WTC11 (cell line): ENCODE results near the gene LRFN2. TPM values are rescaled to one million over a fixed set of nuclear protein-coding genes. Genes with fewer than 3 reads are reported as not detected.

Experiments
- ATAC-seq: fragments of 200-7000 bp; cut with Tn5 transposase; 2 replicates; pipeline ENCODE4 v1.10.0; 2021; ENCODE audit warnings: mild to moderate bottlenecking, moderate library complexity
- CTCF ChIA-PET: fragments of 300-600 bp; sonication (Branson Sonifier 250); formaldehyde crosslinking; loops from one replicate; lab custom pipeline; 2021; ENCODE audit warnings: antibody characterized with exemption; lab: Charles Lee
- POLR2A ChIA-PET: fragments of 350-600 bp; sonication (Branson Sonifier 250); formaldehyde crosslinking; loops from one replicate; lab custom pipeline; 2021; ENCODE audit warnings: antibody characterized with exemption; lab: Charles Lee
- DNase-seq: peaks from one replicate; pipeline ENCODE4 v3.0.0; 2021; ENCODE audit warnings: low spot score
- H3K27ac Mint-ChIP-seq: 2 replicates; pipeline ENCODE4 v1.8.0; 2021; ENCODE audit warnings: mixed read lengths
- H3K27me3 Mint-ChIP-seq: 2 replicates; pipeline ENCODE4 v1.8.0; 2021; ENCODE audit warnings: low read depth, mild to moderate bottlenecking, moderate library complexity, mixed read lengths
- H3K36me3 Mint-ChIP-seq: 2 replicates; pipeline ENCODE4 v1.8.0; 2021; ENCODE audit warnings: mixed read lengths
- H3K4me1 Mint-ChIP-seq: 2 replicates; pipeline ENCODE4 v1.8.0; 2022; ENCODE audit warnings: mixed read lengths
- H3K4me3 Mint-ChIP-seq: 2 replicates; pipeline ENCODE4 v1.8.0; 2021; ENCODE audit warnings: mild to moderate bottlenecking, moderate library complexity, mixed read lengths
- H3K9me3 Mint-ChIP-seq: 2 replicates; pipeline ENCODE4 v1.8.0; 2021; ENCODE audit warnings: mixed read lengths
- CBFB ChIP-seq: sonication (generic); formaldehyde crosslinking; IDR thresholded peaks from 2 replicates; pipeline ENCODE4 v1.8.1; 2022; ENCODE audit warnings: mild to moderate bottlenecking, low read depth, missing genetic modification reagents
- FOXK1 ChIP-seq: sonication (generic); formaldehyde crosslinking; IDR thresholded peaks from 2 replicates; pipeline ENCODE4 v1.8.0; 2022; ENCODE audit warnings: mild to moderate bottlenecking, moderate library complexity, missing genetic modification reagents
- GABPB1 ChIP-seq: sonication (generic); formaldehyde crosslinking; IDR thresholded peaks from 2 replicates; pipeline ENCODE4 v1.8.1; 2023; ENCODE audit warnings: mild to moderate bottlenecking, missing genetic modification reagents
- HMGA2 ChIP-seq: fragments of 250-450 bp; sonication (Bioruptor Pico); IDR thresholded peaks from 2 replicates; pipeline ENCODE4 v1.4.0; 2021; ENCODE audit warnings: mild to moderate bottlenecking, moderate library complexity
- MYBL2 ChIP-seq: sonication (generic); formaldehyde crosslinking; IDR thresholded peaks from 2 replicates; pipeline ENCODE4 v1.8.1; 2023; ENCODE audit warnings: mild to moderate bottlenecking, moderate library complexity, missing genetic modification reagents
- NR3C1 ChIP-seq: sonication (generic); formaldehyde crosslinking; conservative IDR thresholded peaks from 2 replicates; pipeline ENCODE4 v1.8.1; 2023; ENCODE audit warnings: low read depth, mild to moderate bottlenecking, missing genetic modification reagents
- RELA ChIP-seq: sonication (generic); formaldehyde crosslinking; IDR thresholded peaks from 2 replicates; pipeline ENCODE4 v1.8.1; 2022; ENCODE audit warnings: missing genetic modification reagents, mild to moderate bottlenecking, borderline replicate concordance
- SMAD3 ChIP-seq: sonication (generic); formaldehyde crosslinking; IDR thresholded peaks from 2 replicates; pipeline ENCODE4 v1.8.0; 2022; ENCODE audit warnings: missing genetic modification reagents, mild to moderate bottlenecking, borderline replicate concordance
- ZNF138 ChIP-seq: sonication (generic); formaldehyde crosslinking; conservative IDR thresholded peaks from 2 replicates; pipeline ENCODE4 v1.8.1; 2022; ENCODE audit warnings: mild to moderate bottlenecking, moderate library complexity, missing genetic modification reagents
- ZNF263 ChIP-seq: sonication (generic); formaldehyde crosslinking; IDR thresholded peaks from 2 replicates; pipeline ENCODE4 v1.8.1; 2022; ENCODE audit warnings: low read depth, mild to moderate bottlenecking, moderate library complexity, missing genetic modification reagents
- ZNF317 ChIP-seq: sonication (generic); formaldehyde crosslinking; IDR thresholded peaks from 2 replicates; pipeline ENCODE4 v1.8.1; 2023; ENCODE audit warnings: low read depth, mild to moderate bottlenecking, moderate library complexity, missing genetic modification reagents, borderline replicate concordance
- total RNA-seq: library from RNA; stranded (reverse); gene quantifications from 3 replicates; pipeline ENCODE4 v1.2.3, GENCODE V29; 2021
- TF ChIP-seq, protein P1 (sequence below): fragments of 250-450 bp; sonication (Bioruptor Pico); IDR thresholded peaks from 2 replicates; pipeline ENCODE4 v1.9.0; 2021; ENCODE audit warnings: moderate library complexity, mild to moderate bottlenecking, inconsistent platforms, borderline replicate concordance
- TF ChIP-seq, protein P2 (sequence below): sonication (generic); formaldehyde crosslinking; IDR thresholded peaks from 2 replicates; pipeline ENCODE4 v1.8.0; 2022; ENCODE audit warnings: missing genetic modification reagents
- TF ChIP-seq, protein P3 (sequence below): sonication (generic); formaldehyde crosslinking; IDR thresholded peaks from 2 replicates; pipeline ENCODE4 v1.8.0; 2023; ENCODE audit warnings: mild to moderate bottlenecking, missing genetic modification reagents
- TF ChIP-seq, protein P4 (sequence below): sonication (generic); formaldehyde crosslinking; IDR thresholded peaks from 2 replicates; pipeline ENCODE4 v1.8.1; 2023; ENCODE audit warnings: mild to moderate bottlenecking, missing genetic modification reagents
- TF ChIP-seq, protein P5 (sequence below): fragments of 250-450 bp; sonication (Bioruptor Pico); IDR thresholded peaks from 2 replicates; pipeline ENCODE4 v1.8.0; 2021; ENCODE audit warnings: mild to moderate bottlenecking
- TF ChIP-seq, protein P6 (sequence below): sonication (generic); formaldehyde crosslinking; IDR thresholded peaks from 2 replicates; pipeline ENCODE4 v1.8.1; 2022; ENCODE audit warnings: low read depth, missing genetic modification reagents, borderline replicate concordance

LRFN2 gene
- total RNA-seq, 1 experiment from 2014 or later = 1.6 TPM

DNA sequence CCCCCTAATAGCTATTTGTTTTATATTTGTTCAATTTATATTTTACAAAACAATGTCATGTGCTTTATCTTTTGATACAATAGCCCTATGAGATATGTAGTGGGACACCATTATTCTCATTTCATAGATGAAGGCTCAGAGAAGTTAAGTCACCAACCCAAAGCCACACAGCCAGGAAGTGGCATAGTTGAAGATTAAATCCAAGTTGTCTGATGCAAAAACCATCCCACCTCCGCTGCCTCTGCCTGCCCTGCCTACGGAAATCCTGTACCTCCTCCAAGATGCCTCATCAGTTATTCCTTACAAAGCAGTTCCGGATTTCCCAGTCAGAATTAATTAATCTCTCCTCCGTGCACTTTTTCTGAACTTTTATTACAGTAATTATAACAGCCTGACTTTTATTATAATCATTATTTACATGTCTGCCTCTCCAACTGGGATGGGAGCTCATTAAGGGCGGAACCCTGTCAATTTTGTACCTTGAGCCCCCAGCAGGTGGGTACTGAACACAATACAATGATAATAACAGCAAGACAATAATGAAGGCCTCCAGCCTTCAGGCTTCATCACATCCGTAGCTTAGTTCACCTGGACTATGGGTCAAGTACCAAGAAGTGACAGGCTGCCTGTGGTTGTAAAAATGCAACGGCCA, 54.7 kb downstream of the LRFN2 start:
- Mint-ChIP-seq H3K9me3 (no peaks in the 10 kb centered on the region), H3K4me3 (no peak overlapping the region), H3K4me1 (peaks cover 16% of the 10 kb centered on the region), H3K27me3 (peaks cover 2% of the 10 kb centered on the region; the same call in 1 of the 2 replicates), H3K27ac (no peak overlapping the region), H3K36me3 (no peaks in the 10 kb centered on the region)
- no peak for TF ChIP-seq HMGA2 (CRISPR knock-in tag)
- TF ChIP-seq SMAD3 (CRISPR knock-in tag) = no peak
- TF ChIP-seq GABPB1 (CRISPR knock-in tag) = no peak
- TF ChIP-seq, protein P1, sequence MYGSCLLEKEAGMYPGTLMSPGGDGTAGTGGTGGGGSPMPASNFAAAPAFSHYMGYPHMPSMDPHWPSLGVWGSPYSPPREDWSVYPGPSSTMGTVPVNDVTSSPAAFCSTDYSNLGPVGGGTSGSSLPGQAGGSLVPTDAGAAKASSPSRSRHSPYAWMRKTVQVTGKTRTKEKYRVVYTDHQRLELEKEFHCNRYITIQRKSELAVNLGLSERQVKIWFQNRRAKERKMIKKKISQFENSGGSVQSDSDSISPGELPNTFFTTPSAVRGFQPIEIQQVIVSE (CRISPR knock-in tag) = no peak
- TF ChIP-seq NR3C1 (CRISPR knock-in tag) = no peak
- TF ChIP-seq ZNF263 (CRISPR knock-in tag) = no peak
- TF ChIP-seq, protein P2, sequence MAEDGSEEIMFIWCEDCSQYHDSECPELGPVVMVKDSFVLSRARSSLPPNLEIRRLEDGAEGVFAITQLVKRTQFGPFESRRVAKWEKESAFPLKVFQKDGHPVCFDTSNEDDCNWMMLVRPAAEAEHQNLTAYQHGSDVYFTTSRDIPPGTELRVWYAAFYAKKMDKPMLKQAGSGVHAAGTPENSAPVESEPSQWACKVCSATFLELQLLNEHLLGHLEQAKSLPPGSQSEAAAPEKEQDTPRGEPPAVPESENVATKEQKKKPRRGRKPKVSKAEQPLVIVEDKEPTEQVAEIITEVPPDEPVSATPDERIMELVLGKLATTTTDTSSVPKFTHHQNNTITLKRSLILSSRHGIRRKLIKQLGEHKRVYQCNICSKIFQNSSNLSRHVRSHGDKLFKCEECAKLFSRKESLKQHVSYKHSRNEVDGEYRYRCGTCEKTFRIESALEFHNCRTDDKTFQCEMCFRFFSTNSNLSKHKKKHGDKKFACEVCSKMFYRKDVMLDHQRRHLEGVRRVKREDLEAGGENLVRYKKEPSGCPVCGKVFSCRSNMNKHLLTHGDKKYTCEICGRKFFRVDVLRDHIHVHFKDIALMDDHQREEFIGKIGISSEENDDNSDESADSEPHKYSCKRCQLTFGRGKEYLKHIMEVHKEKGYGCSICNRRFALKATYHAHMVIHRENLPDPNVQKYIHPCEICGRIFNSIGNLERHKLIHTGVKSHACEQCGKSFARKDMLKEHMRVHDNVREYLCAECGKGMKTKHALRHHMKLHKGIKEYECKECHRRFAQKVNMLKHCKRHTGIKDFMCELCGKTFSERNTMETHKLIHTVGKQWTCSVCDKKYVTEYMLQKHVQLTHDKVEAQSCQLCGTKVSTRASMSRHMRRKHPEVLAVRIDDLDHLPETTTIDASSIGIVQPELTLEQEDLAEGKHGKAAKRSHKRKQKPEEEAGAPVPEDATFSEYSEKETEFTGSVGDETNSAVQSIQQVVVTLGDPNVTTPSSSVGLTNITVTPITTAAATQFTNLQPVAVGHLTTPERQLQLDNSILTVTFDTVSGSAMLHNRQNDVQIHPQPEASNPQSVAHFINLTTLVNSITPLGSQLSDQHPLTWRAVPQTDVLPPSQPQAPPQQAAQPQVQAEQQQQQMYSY (CRISPR knock-in tag) = no peak
- no peak for TF ChIP-seq FOXK1 (CRISPR knock-in tag)
- TF ChIP-seq ZNF138 (CRISPR knock-in tag) = no peak
- CTCF ChIA-PET = interaction anchor here (1.2 to 1.5 kb wide), 3 partner anchors 11 to 31 kb away, joined by 3 to 5 read pairs (median 4); no protein-coding TSS in a partner anchor
- POLR2A ChIA-PET = no interaction called here
- DNase-seq = no peak
- ATAC-seq = no peak

GRCh38 chr6:40529919-40530318, 57.2 kb downstream of the LRFN2 start:
- Mint-ChIP-seq H3K27me3 (peaks cover 2% of the 10 kb centered on the region; the same call in 1 of the 2 replicates), H3K27ac (no peak overlapping the region), H3K36me3 (no peaks in the 10 kb centered on the region), H3K4me3 (no peak overlapping the region)
- ATAC-seq = peak; percentile 22; the same call in 1 of the 2 replicates
- TF ChIP-seq, protein P3, sequence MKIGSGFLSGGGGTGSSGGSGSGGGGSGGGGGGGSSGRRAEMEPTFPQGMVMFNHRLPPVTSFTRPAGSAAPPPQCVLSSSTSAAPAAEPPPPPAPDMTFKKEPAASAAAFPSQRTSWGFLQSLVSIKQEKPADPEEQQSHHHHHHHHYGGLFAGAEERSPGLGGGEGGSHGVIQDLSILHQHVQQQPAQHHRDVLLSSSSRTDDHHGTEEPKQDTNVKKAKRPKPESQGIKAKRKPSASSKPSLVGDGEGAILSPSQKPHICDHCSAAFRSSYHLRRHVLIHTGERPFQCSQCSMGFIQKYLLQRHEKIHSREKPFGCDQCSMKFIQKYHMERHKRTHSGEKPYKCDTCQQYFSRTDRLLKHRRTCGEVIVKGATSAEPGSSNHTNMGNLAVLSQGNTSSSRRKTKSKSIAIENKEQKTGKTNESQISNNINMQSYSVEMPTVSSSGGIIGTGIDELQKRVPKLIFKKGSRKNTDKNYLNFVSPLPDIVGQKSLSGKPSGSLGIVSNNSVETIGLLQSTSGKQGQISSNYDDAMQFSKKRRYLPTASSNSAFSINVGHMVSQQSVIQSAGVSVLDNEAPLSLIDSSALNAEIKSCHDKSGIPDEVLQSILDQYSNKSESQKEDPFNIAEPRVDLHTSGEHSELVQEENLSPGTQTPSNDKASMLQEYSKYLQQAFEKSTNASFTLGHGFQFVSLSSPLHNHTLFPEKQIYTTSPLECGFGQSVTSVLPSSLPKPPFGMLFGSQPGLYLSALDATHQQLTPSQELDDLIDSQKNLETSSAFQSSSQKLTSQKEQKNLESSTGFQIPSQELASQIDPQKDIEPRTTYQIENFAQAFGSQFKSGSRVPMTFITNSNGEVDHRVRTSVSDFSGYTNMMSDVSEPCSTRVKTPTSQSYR = no peak
- TF ChIP-seq CBFB (CRISPR knock-in tag) = no peak
- TF ChIP-seq MYBL2 (CRISPR knock-in tag) = no peak
- no peak for TF ChIP-seq ZNF317 (CRISPR knock-in tag)
- TF ChIP-seq, protein P4, sequence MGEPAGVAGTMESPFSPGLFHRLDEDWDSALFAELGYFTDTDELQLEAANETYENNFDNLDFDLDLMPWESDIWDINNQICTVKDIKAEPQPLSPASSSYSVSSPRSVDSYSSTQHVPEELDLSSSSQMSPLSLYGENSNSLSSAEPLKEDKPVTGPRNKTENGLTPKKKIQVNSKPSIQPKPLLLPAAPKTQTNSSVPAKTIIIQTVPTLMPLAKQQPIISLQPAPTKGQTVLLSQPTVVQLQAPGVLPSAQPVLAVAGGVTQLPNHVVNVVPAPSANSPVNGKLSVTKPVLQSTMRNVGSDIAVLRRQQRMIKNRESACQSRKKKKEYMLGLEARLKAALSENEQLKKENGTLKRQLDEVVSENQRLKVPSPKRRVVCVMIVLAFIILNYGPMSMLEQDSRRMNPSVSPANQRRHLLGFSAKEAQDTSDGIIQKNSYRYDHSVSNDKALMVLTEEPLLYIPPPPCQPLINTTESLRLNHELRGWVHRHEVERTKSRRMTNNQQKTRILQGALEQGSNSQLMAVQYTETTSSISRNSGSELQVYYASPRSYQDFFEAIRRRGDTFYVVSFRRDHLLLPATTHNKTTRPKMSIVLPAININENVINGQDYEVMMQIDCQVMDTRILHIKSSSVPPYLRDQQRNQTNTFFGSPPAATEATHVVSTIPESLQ (CRISPR knock-in tag) = no peak
- TF ChIP-seq, protein P5, sequence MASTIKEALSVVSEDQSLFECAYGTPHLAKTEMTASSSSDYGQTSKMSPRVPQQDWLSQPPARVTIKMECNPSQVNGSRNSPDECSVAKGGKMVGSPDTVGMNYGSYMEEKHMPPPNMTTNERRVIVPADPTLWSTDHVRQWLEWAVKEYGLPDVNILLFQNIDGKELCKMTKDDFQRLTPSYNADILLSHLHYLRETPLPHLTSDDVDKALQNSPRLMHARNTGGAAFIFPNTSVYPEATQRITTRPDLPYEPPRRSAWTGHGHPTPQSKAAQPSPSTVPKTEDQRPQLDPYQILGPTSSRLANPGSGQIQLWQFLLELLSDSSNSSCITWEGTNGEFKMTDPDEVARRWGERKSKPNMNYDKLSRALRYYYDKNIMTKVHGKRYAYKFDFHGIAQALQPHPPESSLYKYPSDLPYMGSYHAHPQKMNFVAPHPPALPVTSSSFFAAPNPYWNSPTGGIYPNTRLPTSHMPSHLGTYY (CRISPR knock-in tag) = no peak
- TF ChIP-seq, protein P6, sequence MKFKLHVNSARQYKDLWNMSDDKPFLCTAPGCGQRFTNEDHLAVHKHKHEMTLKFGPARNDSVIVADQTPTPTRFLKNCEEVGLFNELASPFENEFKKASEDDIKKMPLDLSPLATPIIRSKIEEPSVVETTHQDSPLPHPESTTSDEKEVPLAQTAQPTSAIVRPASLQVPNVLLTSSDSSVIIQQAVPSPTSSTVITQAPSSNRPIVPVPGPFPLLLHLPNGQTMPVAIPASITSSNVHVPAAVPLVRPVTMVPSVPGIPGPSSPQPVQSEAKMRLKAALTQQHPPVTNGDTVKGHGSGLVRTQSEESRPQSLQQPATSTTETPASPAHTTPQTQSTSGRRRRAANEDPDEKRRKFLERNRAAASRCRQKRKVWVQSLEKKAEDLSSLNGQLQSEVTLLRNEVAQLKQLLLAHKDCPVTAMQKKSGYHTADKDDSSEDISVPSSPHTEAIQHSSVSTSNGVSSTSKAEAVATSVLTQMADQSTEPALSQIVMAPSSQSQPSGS (CRISPR knock-in tag) = no peak
- TF ChIP-seq RELA (CRISPR knock-in tag) = no peak
- TF ChIP-seq, all 79 proteins: peak for 0
- peaks cover 32% of the 10 kb centered on the region for H3K4me1 Mint-ChIP-seq
- POLR2A ChIA-PET = no interaction called here
- H3K9me3 Mint-ChIP-seq = no peaks in the 10 kb centered on the region
- DNase-seq = no peak
- CTCF ChIA-PET = interaction anchor here (0.9 kb wide), 1 partner anchor 182 kb away, joined by 3 read pairs; no protein-coding TSS in a partner anchor
